Aorta (tissue), 5 donors: ENCODE measurements around the gene DUSP1. TPM values are rescaled to one million over a fixed set of nuclear protein-coding genes. Genes with fewer than 3 reads are reported as not detected.

ENCODE experiments used
- ATAC-seq: fragments of 200-7000 bp; cut with Tn5 transposase; one replicate; pipeline ENCODE4 v1.9.1; 2022; ENCODE audit warnings: moderate library complexity; ENCODE audit not compliant: low FRiP score
- DNase-seq, 2 donors: peaks; one replicate each; pipeline ENCODE4 v3.0.0-alpha.2; 2020
- H3K27ac ChIP-seq, 2 donors: one replicate each; pipeline ENCODE4 v1.5.1; 2013; ENCODE audit warnings: low read length in 2 of 2, mild to moderate bottlenecking in 2 of 2, moderate library complexity in 2 of 2, control low read depth in 1 of 2, inconsistent platforms in 1 of 2, low read depth in 1 of 2
- H3K27me3 ChIP-seq, 2 donors: one replicate each; pipeline ENCODE4 v1.6.1; 2013; ENCODE audit warnings: control low read depth in 1 of 2, low read length in 1 of 2, mild to moderate bottlenecking in 1 of 2, moderate library complexity in 1 of 2; ENCODE audit not compliant: insufficient read depth in 2 of 2, control insufficient read depth in 1 of 2
- H3K36me3 ChIP-seq, 2 donors: one replicate each; pipeline ENCODE4 v1.6.1; 2013; ENCODE audit warnings: control low read depth in 1 of 2, low read length in 1 of 2, mild to moderate bottlenecking in 1 of 2; ENCODE audit not compliant: insufficient read depth in 2 of 2, control insufficient read depth in 1 of 2
- H3K4me1 ChIP-seq, 2 donors: one replicate each; pipeline ENCODE4 v1.6.1; 2013; ENCODE audit warnings: low read length in 2 of 2, control low read depth in 1 of 2, mild to moderate bottlenecking in 1 of 2, moderate library complexity in 1 of 2; ENCODE audit not compliant: insufficient read depth in 2 of 2, control insufficient read depth in 1 of 2
- H3K4me3 ChIP-seq, 2 donors: one replicate each; pipeline ENCODE4 v1.5.1; 2013; ENCODE audit warnings: low read length in 2 of 2, control low read depth in 1 of 2, mild to moderate bottlenecking in 1 of 2
- H3K9me3 ChIP-seq: one replicate; pipeline ENCODE4 v1.6.1; 2013; ENCODE audit warnings: mild to moderate bottlenecking, low read length; ENCODE audit not compliant: control insufficient read depth
- WGBS, 2 donors: extraction: QIAGEN DNeasy Blood & Tissue Kit; methylation state at CpG; one replicate each; pipeline ENCODE4 v1.1.7; 2013; 5-methylcytosine and 5-hydroxymethylcytosine counted together
- intact Hi-C, 2 donors: fragments of 100-400 bp; cut with DNase I; formaldehyde crosslinking; loops; one replicate each; pipeline versions ENCODE4 v1.14.2 to v1.15.0; 2022
- polyA plus RNA-seq, 2 donors: library from polyadenylated mRNA; stranded (reverse); fragments of 200-250 nt; gene quantifications; one replicate each; pipeline ENCODE4 v1.2.3, GENCODE V29; 2013
- total RNA-seq, 2 donors: library from RNA; stranded (reverse); fragmentation: NEBNext Ultra II Directional; extraction: Animal tissue kit (Norgen Biotek cat#: 25700); gene quantifications; one replicate each; pipeline ENCODE4 v1.2.1, GENCODE V29; 2021
- donor health status: healthy with polysubstance abuse.
- donor health status: Bipolar disorder and iron deficiency.
- donor health status: DM: no; HTN: no; CAD: no.
- donor health status: DM: no; HTN: no; CAD: no.
- donor health status: DM: yes; HTN: yes; CAD: no.

The DUSP1 gene
- total and polyA plus RNA-seq, 4 donors: 178 to 1,994 (median 404) TPM

- H3K27ac ChIP-seq: peak overlapping the region in 1 of 2 donors; percentile 89
- ATAC-seq (peak; percentile 79), DNase-seq (peak in 1 of 2 donors; percentile 56)
- WGBS, 2 donors: 27 to 31% methylated on average over 17 of the region's 17 CpGs
- intact Hi-C loops: loop anchor here in 1 of 2 donors (2.0 kb wide), 1 partner anchor 43 kb away; no protein-coding TSS in a partner anchor
- no peak overlapping the region for H3K4me3 ChIP-seq
- H3K27me3 ChIP-seq: no peaks in the 10 kb centered on the region
- no peaks in the 10 kb centered on the region for H3K36me3 ChIP-seq
- H3K4me1 ChIP-seq: peaks cover 3% of the 10 kb centered on the region in 2 donors
- H3K9me3 ChIP-seq: no peaks in the 10 kb centered on the region
These were observed 49.3 kb downstream of the DUSP1 start for GRCh38 chr5:172721455-172722326.

GRCh38 chr5:172720655-172721054 is 50.3 kb downstream of the DUSP1 start:
- intact Hi-C loops: loop anchor here in 1 of 2 donors (2.0 kb wide), 1 partner anchor 44 kb away; no protein-coding TSS in a partner anchor
- no peak for DNase-seq

GRCh38 chr5:172719211-172719610 is 51.8 kb downstream of the DUSP1 start:
- no peaks in the 10 kb centered on the region for H3K27me3 ChIP-seq
- H3K36me3 ChIP-seq: no peaks in the 10 kb centered on the region
- H3K4me3 ChIP-seq: no peak overlapping the region
- no peaks in the 10 kb centered on the region for H3K9me3 ChIP-seq
- H3K4me1 ChIP-seq: peaks cover 3% of the 10 kb centered on the region in 2 donors
- intact Hi-C loops: loop anchor here (5.0 to 10.0 kb wide), 7 partner anchors 38 to 566 kb away; partner anchors contain the start of gene BNIP1 (in 1 of the 2)
- no peak overlapping the region for H3K27ac ChIP-seq
- ATAC-seq (no peak), DNase-seq (peak in 1 of 2 donors; percentile 41)
- 96 to 99% methylated on average over 4 of the region's 4 CpGs for WGBS, 2 donors

More at GRCh38 chr5:172720655-172721054, 50.3 kb downstream of the DUSP1 start:
- no peaks in the 10 kb centered on the region for H3K36me3 ChIP-seq
- H3K9me3 ChIP-seq: no peaks in the 10 kb centered on the region
- peaks cover 3% of the 10 kb centered on the region in 2 donors for H3K4me1 ChIP-seq
- H3K4me3 ChIP-seq: no peak overlapping the region
- H3K27ac ChIP-seq: peak overlapping the region in 1 of 2 donors; percentile 30
- 78% methylated on average over 5 of the region's 5 CpGs for WGBS, 2 donors
- ATAC-seq: no peak
- H3K27me3 ChIP-seq: no peaks in the 10 kb centered on the region

- H3K4me3 ChIP-seq: no peak overlapping the region
- ATAC-seq (no peak), DNase-seq (no peak)
- H3K27me3 ChIP-seq: no peaks in the 10 kb centered on the region
- peaks cover 3% of the 10 kb centered on the region in 2 donors for H3K4me1 ChIP-seq
- no peak overlapping the region for H3K27ac ChIP-seq
- WGBS, 2 donors: 97 to 98% methylated on average over 3 of the region's 3 CpGs
- H3K9me3 ChIP-seq: no peaks in the 10 kb centered on the region
- intact Hi-C loops: loop anchor here (5.0 to 10.0 kb wide), 7 partner anchors 39 to 566 kb away; partner anchors contain the start of gene BNIP1 (in 1 of the 2)
- H3K36me3 ChIP-seq: no peaks in the 10 kb centered on the region
These were observed 52.4 kb downstream of the DUSP1 start for GRCh38 chr5:172718527-172719114.

Other genes with a start within 250 kb of the DUSP1 start
- gene NEURL1B, start 129.9 kb downstream of the DUSP1 start, total RNA-seq: 10 to 100 TPM; 46.1 to 65.8 TPM
- 1 to 10 TPM; 1.9 to 3.5 TPM for gene NEURL1B, start 129.9 kb downstream of the DUSP1 start, polyA plus RNA-seq
- gene ERGIC1, start 63.1 kb upstream of the DUSP1 start, total RNA-seq: 100 to 1,000 TPM; 135 to 170 TPM
- 100 to 1,000 TPM; 122 to 125 TPM for gene ERGIC1, start 63.1 kb upstream of the DUSP1 start, polyA plus RNA-seq
- 10 to 100 TPM; 16.7 to 31.2 TPM for gene RPL26L1, start 188.2 kb upstream of the DUSP1 start, total RNA-seq
- 10 to 100 TPM; 28.2 to 30.4 TPM for gene RPL26L1, start 188.2 kb upstream of the DUSP1 start, polyA plus RNA-seq
- 100 to 1,000 TPM; 183 to 192 TPM for gene ATP6V0E1, start 212.6 kb upstream of the DUSP1 start, total RNA-seq
- 100 to 1,000 TPM; 244 to 268 TPM for gene ATP6V0E1, start 212.6 kb upstream of the DUSP1 start, polyA plus RNA-seq